ENCODE measurements around the gene TUFM.
"Not testable (repeated sequence)": the region's sequence is repeated elsewhere in the genome, so short reads cannot be mapped to it uniquely, and the experiment has no call there.

The TUFM gene

GRCh38 chr16:28846080-28846932 lies at the start of gene TUFM:
TSS of gene TUFM (minus strand) at chr16:28846348. CDS start at chr16:28846269, 79 bp downstream.
- Histone ChIP-seq H3K27ac (ENCODE audit: low read length) (peak within 1 kb of the TSS; percentile 55), H3K27me3 (ENCODE audit: low read depth, low read length) (no peaks in the 10 kb centered on the region), H3K4me1 (ENCODE audit: low read length) (peaks cover 13% of the 10 kb centered on the region), H3K36me3 (replicated peaks; ENCODE audit: low read depth, low read length) (peaks cover 29% of the 10 kb centered on the region), H3K9me3 (ENCODE audit: insufficient read depth, low read length) (no peaks in the 10 kb centered on the region), H4K20me1 (ENCODE audit: insufficient read depth, low read length) (no peaks in the 10 kb centered on the region), H3K79me2 (ENCODE audit: low read length) (peaks cover 31% of the 10 kb centered on the region), H3K9ac (ENCODE audit: low read length) (peak within 1 kb of the TSS; percentile 86), H3K4me2 (ENCODE audit: low read length) (peak within 1 kb of the TSS; percentile 87), H3K4me3 (ENCODE audit: low read length) (peak within 1 kb of the TSS; percentile 87), H2AFZ (ENCODE audit: low read depth, low read length) (peak within 1 kb of the TSS; percentile 82)
- TF ChIP-seq CTCF (IDR thresholded peaks at IDR 0.05; ENCODE audit: low read depth, low read length) (peak; percentile 55), EZH2phosphoT487 (IDR thresholded peaks at IDR 0.05; ENCODE audit: low read depth) (no peak)

DNA sequence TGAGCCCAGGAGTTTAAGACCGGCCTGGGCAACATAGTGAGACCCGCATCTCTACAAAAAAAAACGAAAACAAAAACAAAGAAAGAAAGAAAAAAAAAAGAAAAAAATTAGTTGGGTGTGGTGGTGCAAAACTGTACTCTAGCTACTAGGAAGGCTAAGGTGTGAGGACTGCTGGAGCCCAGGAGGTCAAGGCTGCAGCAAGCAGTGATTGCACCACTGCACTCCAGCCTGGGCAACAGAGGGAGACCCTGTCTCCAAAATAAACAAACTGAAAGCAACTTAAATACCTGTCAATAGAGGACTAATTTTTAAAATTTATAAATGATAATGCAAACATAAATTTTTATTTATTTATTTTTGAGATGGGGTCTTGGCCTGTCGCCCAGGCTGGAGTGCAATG lies 49.5 kb upstream of the TUFM start:
- Histone ChIP-seq H3K27ac (ENCODE audit: low read length) (no peak overlapping the region), H3K27me3 (ENCODE audit: low read depth, low read length) (no peaks in the 10 kb centered on the region), H3K9ac (ENCODE audit: low read length) (no peak overlapping the region), H3K4me1 (ENCODE audit: low read length) (peaks cover 6% of the 10 kb centered on the region; the same call in 1 of the 2 replicates), H4K20me1 (ENCODE audit: insufficient read depth, low read length) (no peaks in the 10 kb centered on the region), H3K9me3 (ENCODE audit: insufficient read depth, low read length) (no peaks in the 10 kb centered on the region), H2AFZ (ENCODE audit: low read depth, low read length) (no peak overlapping the region), H3K36me3 (replicated peaks; ENCODE audit: low read depth, low read length) (no peaks in the 10 kb centered on the region), H3K4me3 (ENCODE audit: low read length) (no peak overlapping the region), H3K4me2 (ENCODE audit: low read length) (no peak overlapping the region), H3K79me2 (ENCODE audit: low read length) (no peaks in the 10 kb centered on the region)
- TF ChIP-seq EZH2phosphoT487 (IDR thresholded peaks at IDR 0.05; ENCODE audit: low read depth) (no peak), CTCF (IDR thresholded peaks at IDR 0.05; ENCODE audit: low read depth, low read length) (no peak)

GRCh38 chr16:28893291-28893690 lies 47.1 kb upstream of the TUFM start:
- TF ChIP-seq EZH2phosphoT487 (IDR thresholded peaks at IDR 0.05; ENCODE audit: low read depth): no peak
- no peak for TF ChIP-seq CTCF (IDR thresholded peaks at IDR 0.05; ENCODE audit: low read depth, low read length)
- Histone ChIP-seq H3K36me3 (replicated peaks; ENCODE audit: low read depth, low read length) (no peaks in the 10 kb centered on the region), H4K20me1 (ENCODE audit: insufficient read depth, low read length) (no peaks in the 10 kb centered on the region), H3K27ac (ENCODE audit: low read length) (no peak overlapping the region), H3K9ac (ENCODE audit: low read length) (no peak overlapping the region), H2AFZ (ENCODE audit: low read depth, low read length) (no peak overlapping the region), H3K9me3 (ENCODE audit: insufficient read depth, low read length) (no peaks in the 10 kb centered on the region), H3K4me1 (ENCODE audit: low read length) (peaks cover 16% of the 10 kb centered on the region), H3K4me2 (ENCODE audit: low read length) (no peak overlapping the region), H3K27me3 (ENCODE audit: low read depth, low read length) (no peaks in the 10 kb centered on the region), H3K79me2 (ENCODE audit: low read length) (no peaks in the 10 kb centered on the region), H3K4me3 (ENCODE audit: low read length) (no peak overlapping the region)

DNA sequence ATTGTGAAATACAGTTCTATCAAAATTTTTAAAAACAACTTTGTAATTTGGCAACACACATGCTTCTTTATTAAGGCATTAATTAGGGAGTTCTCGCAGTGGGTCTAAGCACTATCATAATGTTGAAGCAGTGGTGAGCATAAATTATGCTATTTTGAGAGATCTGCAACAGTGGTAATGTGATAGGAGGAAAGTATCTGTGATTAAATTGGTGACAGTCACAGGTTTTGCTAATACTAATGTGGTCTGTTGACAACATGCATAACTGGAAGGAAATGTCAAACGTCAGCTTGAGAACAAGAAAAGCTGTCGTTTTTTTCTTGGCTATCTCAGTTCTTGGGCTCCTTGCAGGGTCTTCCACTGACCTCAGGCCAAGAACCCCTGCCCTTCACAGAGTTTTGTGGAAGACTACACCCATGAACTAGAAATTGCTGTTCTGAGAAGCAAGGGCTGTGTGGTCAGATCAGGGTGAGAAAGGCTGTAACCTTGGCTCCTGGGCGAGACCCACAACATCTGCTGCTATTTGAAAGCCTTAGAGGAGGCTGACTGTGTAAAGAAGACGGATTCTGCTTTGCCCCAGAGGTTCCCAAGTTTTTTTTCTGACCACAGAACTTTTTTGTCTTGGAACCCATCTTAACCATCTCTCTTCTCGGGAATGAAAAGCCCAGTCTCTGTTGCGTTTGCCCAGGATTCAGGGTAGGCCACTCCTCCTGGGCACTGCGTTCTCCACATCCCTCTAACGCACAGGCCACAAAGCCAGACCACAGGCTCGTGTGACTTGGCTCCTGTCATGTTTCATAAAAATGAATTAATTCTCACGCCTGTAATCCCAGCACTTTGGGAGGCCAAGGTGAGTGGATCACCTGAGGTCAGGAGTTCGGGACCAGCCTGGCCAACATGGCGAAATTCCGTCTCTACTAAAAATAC lies 46.1 kb upstream of the TUFM start:
- Histone ChIP-seq H3K4me3 (ENCODE audit: low read length) (no peak overlapping the region), H3K4me2 (ENCODE audit: low read length) (no peak overlapping the region), H3K27ac (ENCODE audit: low read length) (no peak overlapping the region), H3K36me3 (replicated peaks; ENCODE audit: low read depth, low read length) (no peaks in the 10 kb centered on the region), H3K4me1 (ENCODE audit: low read length) (peaks cover 16% of the 10 kb centered on the region), H2AFZ (ENCODE audit: low read depth, low read length) (no peak overlapping the region), H3K9me3 (ENCODE audit: insufficient read depth, low read length) (no peaks in the 10 kb centered on the region), H3K27me3 (ENCODE audit: low read depth, low read length) (no peaks in the 10 kb centered on the region), H3K79me2 (ENCODE audit: low read length) (no peaks in the 10 kb centered on the region), H4K20me1 (ENCODE audit: insufficient read depth, low read length) (no peaks in the 10 kb centered on the region), H3K9ac (ENCODE audit: low read length) (no peak overlapping the region)
- no peak for TF ChIP-seq CTCF (IDR thresholded peaks at IDR 0.05; ENCODE audit: low read depth, low read length)

DNA sequence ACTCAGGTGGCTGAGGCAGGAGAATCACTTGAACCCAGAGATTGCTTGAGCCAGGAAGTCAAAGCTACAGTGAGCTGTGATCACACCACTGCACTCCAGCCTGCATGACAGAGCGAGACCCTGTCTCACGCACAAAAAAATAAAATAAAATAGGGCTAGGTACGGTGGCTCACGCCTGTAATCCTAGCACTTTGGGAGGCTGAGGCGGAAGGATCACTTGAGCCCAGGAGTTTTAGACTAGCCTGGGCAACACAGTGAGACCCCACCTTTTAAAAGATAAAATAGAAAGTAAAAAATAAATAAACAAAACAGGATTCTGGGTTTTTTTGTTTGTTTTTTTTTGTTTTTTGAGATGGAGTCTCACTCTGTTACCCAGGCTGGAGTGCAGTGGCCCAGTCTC lies 44.2 kb upstream of the TUFM start:
- H3K4me1 ChIP-seq (ENCODE audit: low read length); H3K4me3 ChIP-seq (ENCODE audit: low read length); H3K27ac ChIP-seq (ENCODE audit: low read length); H3K9ac ChIP-seq (ENCODE audit: low read length); H3K27me3 ChIP-seq (ENCODE audit: low read depth, low read length); H3K4me2 ChIP-seq (ENCODE audit: low read length); H2AFZ ChIP-seq (ENCODE audit: low read depth, low read length); H3K79me2 ChIP-seq (ENCODE audit: low read length); H4K20me1 ChIP-seq (ENCODE audit: insufficient read depth, low read length); H3K9me3 ChIP-seq (ENCODE audit: insufficient read depth, low read length); H3K36me3 ChIP-seq (replicated peaks; ENCODE audit: low read depth, low read length): not testable (repeated sequence)

All from OCI-LY3 (cell line).